BJ (cell line): ENCODE results near the gene AOAH. TPM values are rescaled to one million over a fixed set of nuclear protein-coding genes. Genes with fewer than 3 reads are reported as not detected.

Source experiments
- CTCF ChIA-PET: fragments of 350-600 bp; formaldehyde crosslinking; extraction: SDS; loops from one replicate; lab custom pipeline; 2021; ENCODE audit warnings: antibody characterized with exemption, inconsistent platforms; lab: Yijun Ruan, JAX
- POLR2A ChIA-PET: fragments of 300-600 bp; sonication (Branson Sonifier 250); formaldehyde crosslinking; extraction: SDS; loops from one replicate; lab custom pipeline; 2021; ENCODE audit warnings: antibody characterized with exemption; lab: Charles Lee
- DNase-seq: peaks from one replicate; pipeline ENCODE4 v3.0.0-alpha.2; 2011; ENCODE audit warnings: low read depth
- H3K27me3 ChIP-seq: 2 replicates; pipeline ENCODE4 v1.6.0; 2011; ENCODE audit warnings: low read length; ENCODE audit not compliant: control insufficient read depth, insufficient read depth
- H3K36me3 ChIP-seq: 2 replicates; pipeline ENCODE4 v1.5.1; 2011; ENCODE audit warnings: low read length; ENCODE audit not compliant: control insufficient read depth, insufficient read depth
- H3K4me3 ChIP-seq: 2 replicates; pipeline ENCODE4 v1.5.1; 2011; ENCODE audit warnings: low read depth, mild to moderate bottlenecking, control low read depth, low read length
- polyA plus RNA-seq: library from polyadenylated mRNA; depleted of rRNA; stranded (reverse); fragments of >200 nt; gene quantifications from 2 replicates; pipeline ENCODE4 v1.2.3, GENCODE V29; 2011
- TF ChIP-seq, protein P1 (sequence below): IDR thresholded peaks from 2 replicates; pipeline ENCODE4 v1.5.1; 2011; ENCODE audit warnings: low read depth, mild to moderate bottlenecking, control low read depth, inconsistent platforms, low read length, moderate library complexity; ENCODE audit not compliant: insufficient read depth

Gene AOAH
- polyA plus RNA-seq, 1 experiment: not detected

DNA sequence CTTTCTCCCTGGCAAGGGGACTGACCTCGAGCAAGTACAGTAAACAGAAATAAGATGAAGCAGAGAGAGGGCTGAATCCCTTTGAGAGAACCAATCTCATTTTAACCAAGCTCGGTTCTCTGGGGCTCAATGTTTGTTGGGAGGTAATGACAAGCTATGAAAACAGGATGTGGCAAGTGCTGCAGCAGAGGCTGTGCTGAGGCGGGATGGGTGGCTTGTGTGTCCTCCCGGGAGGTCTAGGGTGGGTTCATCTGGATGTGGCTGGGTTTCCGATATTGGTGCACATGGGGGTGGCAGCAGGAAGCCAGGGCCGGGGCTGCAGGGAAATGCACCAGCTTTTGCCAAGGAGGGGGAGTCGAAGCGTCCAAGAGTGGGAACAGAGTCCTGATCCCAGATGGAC is 84.5 kb downstream of the AOAH start:
- CTCF ChIA-PET: interaction anchor here (1.4 to 1.6 kb wide), 2 partner anchors 13 to 31 kb away, joined by 3 to 4 read pairs; no protein-coding TSS in a partner anchor
- POLR2A ChIA-PET: no interaction called here

DNA sequence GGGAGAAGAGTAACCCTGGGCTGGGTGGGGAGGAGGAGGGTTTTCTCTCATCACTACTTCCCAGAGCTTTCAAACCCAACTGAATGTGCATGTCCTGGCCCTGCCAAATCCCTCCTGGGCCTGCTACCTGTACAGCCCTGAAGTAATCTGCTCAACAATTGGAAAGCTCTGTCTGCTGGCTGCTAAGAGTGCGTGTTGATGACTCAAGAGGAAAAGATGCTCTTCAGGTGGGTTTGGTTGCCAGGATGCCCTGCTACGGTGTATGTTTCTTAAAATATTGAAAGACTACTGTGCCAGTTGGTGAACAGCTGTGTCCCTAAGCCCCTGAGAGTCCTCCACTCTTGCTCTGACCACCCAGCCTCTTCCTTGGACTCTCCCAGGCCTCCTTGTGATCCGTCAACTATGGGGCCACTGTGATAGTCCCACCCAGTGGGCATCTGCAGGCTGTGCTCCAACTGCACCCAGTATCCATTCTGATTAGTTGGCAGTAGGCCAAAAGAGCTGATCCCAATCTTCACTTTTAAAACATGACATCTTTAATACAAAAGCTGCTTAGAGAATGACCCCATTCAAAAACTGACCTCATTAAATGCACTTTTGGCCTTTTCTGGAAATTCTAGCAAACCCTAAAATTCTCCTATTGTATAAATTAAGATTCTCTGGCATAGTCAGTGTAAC is 85.6 kb downstream of the AOAH start:
- H3K27me3 ChIP-seq: peaks cover 6% of the 10 kb centered on the region
- no peaks in the 10 kb centered on the region for H3K36me3 ChIP-seq
- DNase-seq: no peak
- CTCF ChIA-PET: interaction anchor here (1.4 to 1.6 kb wide), 2 partner anchors 14 to 32 kb away, joined by 3 to 4 read pairs; no protein-coding TSS in a partner anchor
- TF ChIP-seq, protein P1, sequence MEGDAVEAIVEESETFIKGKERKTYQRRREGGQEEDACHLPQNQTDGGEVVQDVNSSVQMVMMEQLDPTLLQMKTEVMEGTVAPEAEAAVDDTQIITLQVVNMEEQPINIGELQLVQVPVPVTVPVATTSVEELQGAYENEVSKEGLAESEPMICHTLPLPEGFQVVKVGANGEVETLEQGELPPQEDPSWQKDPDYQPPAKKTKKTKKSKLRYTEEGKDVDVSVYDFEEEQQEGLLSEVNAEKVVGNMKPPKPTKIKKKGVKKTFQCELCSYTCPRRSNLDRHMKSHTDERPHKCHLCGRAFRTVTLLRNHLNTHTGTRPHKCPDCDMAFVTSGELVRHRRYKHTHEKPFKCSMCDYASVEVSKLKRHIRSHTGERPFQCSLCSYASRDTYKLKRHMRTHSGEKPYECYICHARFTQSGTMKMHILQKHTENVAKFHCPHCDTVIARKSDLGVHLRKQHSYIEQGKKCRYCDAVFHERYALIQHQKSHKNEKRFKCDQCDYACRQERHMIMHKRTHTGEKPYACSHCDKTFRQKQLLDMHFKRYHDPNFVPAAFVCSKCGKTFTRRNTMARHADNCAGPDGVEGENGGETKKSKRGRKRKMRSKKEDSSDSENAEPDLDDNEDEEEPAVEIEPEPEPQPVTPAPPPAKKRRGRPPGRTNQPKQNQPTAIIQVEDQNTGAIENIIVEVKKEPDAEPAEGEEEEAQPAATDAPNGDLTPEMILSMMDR: no peak
- no peak overlapping the region for H3K4me3 ChIP-seq
- POLR2A ChIA-PET: no interaction called here

More for the DNA sequence above, 84.5 kb downstream of the AOAH start:
- TF ChIP-seq, protein P1: no peak
- Histone ChIP-seq H3K36me3 (no peaks in the 10 kb centered on the region), H3K4me3 (no peak overlapping the region), H3K27me3 (peaks cover 6% of the 10 kb centered on the region)
- DNase-seq: no peak

DNA sequence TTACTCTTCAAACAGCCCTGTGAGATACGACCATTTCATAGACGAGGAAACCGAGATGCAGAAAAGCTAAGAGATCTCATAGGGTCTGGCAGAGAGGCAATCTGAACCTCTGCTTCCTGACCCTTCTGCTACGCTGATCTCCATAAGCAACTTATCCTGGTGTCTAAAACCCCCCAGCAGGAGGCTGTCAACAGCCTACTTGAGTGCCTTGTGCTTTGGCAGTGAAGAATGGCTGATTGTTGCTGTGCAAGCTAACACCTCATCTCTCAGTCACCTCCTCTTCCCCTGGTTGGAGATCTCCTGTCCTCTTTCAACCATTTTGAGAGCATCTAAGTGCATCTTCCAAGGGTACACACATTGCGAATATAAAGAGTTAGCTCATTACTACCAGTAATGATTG is 86.2 kb downstream of the AOAH start:
- POLR2A ChIA-PET: no interaction called here
- Histone ChIP-seq H3K36me3 (no peaks in the 10 kb centered on the region), H3K4me3 (no peak overlapping the region), H3K27me3 (peaks cover 6% of the 10 kb centered on the region)
- TF ChIP-seq, protein P1: no peak
- CTCF ChIA-PET: interaction anchor here (1.4 kb wide), 1 partner anchor 33 kb away, joined by 3 read pairs; no protein-coding TSS in a partner anchor
- DNase-seq: no peak

DNA sequence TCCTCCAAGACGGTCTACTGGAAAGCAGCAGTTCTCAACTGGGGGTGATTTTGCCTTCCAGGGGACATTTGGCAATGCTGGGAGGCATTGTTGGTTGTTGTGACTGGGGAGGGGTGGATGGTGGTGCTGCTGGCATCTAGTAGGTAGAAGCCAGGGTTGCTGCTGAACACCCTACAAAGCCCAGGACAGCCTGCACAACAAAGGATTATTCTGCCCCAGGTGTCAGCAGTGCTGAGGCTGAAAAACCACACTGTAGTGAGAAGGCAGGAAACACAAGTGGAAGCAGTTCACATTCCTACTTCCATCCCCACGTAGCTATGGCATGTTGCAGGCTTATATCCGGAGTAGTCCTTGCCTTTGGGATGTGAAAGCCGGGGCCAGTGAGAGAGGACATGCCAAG is 86.9 kb downstream of the AOAH start:
- H3K4me3 ChIP-seq: no peak overlapping the region
- CTCF ChIA-PET: no interaction called here
- DNase-seq: no peak
- TF ChIP-seq, protein P1: no peak
- POLR2A ChIA-PET: no interaction called here
- H3K36me3 ChIP-seq: no peaks in the 10 kb centered on the region
- H3K27me3 ChIP-seq: peaks cover 6% of the 10 kb centered on the region

DNA sequence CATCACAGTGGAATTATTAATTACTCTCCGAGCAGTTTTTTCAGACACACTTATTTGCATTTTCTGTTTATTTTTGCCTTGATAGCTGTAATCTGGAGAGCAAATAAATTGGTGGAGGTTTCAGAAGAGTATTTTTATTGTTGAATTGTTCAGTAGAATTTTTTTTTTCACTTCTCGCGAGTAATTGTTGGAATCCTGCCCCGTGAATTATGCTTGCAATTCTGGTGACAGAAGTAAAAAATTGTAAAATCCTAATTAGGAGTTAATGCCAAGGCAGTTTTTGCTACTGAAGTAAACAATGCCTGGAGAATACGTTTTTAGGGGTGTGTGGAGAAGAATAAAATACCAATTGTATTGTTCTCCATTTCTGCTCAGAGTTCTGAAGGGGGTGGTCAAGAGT is 88.2 kb downstream of the AOAH start:
- peaks cover 6% of the 10 kb centered on the region for H3K27me3 ChIP-seq
- H3K4me3 ChIP-seq: no peak overlapping the region
- DNase-seq: no peak
- ChIA-PET CTCF (interaction anchor here (1.3 to 1.5 kb wide), 2 partner anchors 9 to 13 kb away, joined by 3 to 5 read pairs; no protein-coding TSS in a partner anchor), POLR2A (no interaction called here)
- H3K36me3 ChIP-seq: no peaks in the 10 kb centered on the region
- TF ChIP-seq, protein P1: no peak
